Midbrain (tissue), 1 donor: Measurements from ENCODE around the gene KCNAB2.

Experiments used
- DNase-seq: peaks from one replicate; lab custom pipeline; 2025; lab: John Stamatoyannopoulos, UW

KCNAB2 gene

DNA sequence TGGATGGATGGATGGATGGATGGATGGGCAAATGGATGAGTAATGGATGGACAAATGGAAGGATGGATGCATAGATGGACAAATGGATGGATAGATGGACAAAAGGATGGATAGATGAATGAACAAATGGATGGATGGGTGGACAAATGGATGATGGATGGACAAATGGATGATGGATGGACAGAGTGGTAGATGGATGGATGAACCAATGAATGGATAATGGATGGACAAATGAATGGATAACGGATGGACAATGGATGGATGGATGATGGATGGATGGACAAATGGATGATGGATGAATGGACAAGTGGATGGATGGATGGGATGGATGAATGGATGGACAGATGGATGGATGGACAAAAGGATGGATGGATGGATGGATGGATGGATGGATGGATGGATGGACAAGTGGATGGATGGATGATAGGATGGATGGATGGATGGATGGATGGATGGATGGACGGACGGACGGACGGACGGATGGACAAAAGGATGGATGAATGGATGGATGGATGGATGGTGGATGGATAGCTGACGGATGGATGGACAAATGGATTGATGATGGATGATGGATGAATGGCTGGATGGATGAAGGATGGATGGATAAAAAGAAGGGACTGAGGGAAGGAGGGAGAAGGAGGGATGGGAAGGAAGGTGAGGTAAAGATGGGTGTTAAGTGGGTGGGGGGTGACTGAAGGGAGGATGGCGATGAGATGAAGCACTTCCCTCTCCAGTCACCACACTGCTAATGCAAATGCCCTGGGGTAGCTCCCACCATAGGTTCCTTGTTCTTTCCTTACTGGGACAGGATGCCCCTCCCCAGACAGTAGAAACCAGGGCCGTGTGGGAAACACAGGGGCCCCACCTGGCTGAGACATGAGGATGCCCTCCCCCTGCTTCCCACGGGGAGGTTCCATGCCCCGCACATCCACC lies 104.6 kb downstream of the KCNAB2 start:
- no peak for DNase-seq
